SK-N-SH (cell line): ENCODE measurements around the gene RNF149. TPM values are rescaled to one million over a fixed set of nuclear protein-coding genes. Genes with fewer than 3 reads are reported as not detected.

Source experiments
- CTCF ChIA-PET: fragments of 300-600, 350-600 bp; formaldehyde crosslinking; extraction: SDS; loops from one replicate; lab custom pipeline; 2021; lab: Yijun Ruan, JAX
- POLR2A ChIA-PET: fragments of 350-600 bp; sonication (Branson Sonifier 250); formaldehyde crosslinking; extraction: SDS; loops from one replicate; lab custom pipeline; 2020; ENCODE audit warnings: antibody characterized with exemption, inconsistent platforms; lab: Yijun Ruan, JAX
- DNase-seq: peaks from one replicate; pipeline ENCODE4 v3.0.0; 2012
- H2AFZ ChIP-seq: fragments of 200-600 bp; sonication (generic); 2 replicates; pipeline ENCODE4 v1.8.1; 2016; ENCODE audit warnings: antibody characterized with exemption, mild to moderate bottlenecking, low read depth
- H3F3A ChIP-seq: fragments of 200-600 bp; sonication (generic); replicated peaks from 2 replicates; pipeline ENCODE3; 2016; ENCODE audit warnings: antibody characterized with exemption, mild to moderate bottlenecking; ENCODE audit not compliant: insufficient read depth
- H3K27ac ChIP-seq, 2 experiments: fragments of 200-500 bp in 1 of 2; fragments of 200-600 bp in 1 of 2; sonication (Bioruptor generic) in 1 of 2; sonication (generic), shearing (Covaris generic) in 1 of 2; 2 replicates each; pipeline versions ENCODE4 v1.5.1 to v1.6.1; 2014 to 2016; ENCODE audit warnings: low read depth in 2 of 2, inconsistent platforms in 1 of 2, low read length in 1 of 2, mild to moderate bottlenecking in 1 of 2, mixed read lengths in 1 of 2
- H3K27me3 ChIP-seq: fragments of 200-600 bp; sonication (generic), shearing (Covaris generic); 2 replicates; pipeline ENCODE4 v1.6.1; 2016; ENCODE audit warnings: mixed run types; ENCODE audit not compliant: insufficient read depth
- H3K36me3 ChIP-seq, 2 experiments: fragments of 200-500 bp in 1 of 2; fragments of 200-600 bp in 1 of 2; sonication (Bioruptor generic) in 1 of 2; sonication (generic) in 1 of 2; replicated peaks in 1 of 2; 2 replicates each; pipeline versions ENCODE3 to v1.5.1; 2014 to 2016; ENCODE audit warnings: low read length in 1 of 2, mild to moderate bottlenecking in 1 of 2; ENCODE audit not compliant: insufficient read depth in 2 of 2, control insufficient read depth in 1 of 2
- H3K4me1 ChIP-seq, 2 experiments: fragments of 200-500 bp in 1 of 2; fragments of 200-600 bp in 1 of 2; sonication (Bioruptor generic) in 1 of 2; sonication (generic), shearing (Covaris generic) in 1 of 2; 2 replicates each; pipeline versions ENCODE4 v1.5.1 to v1.6.1; 2014 to 2016; ENCODE audit warnings: low read depth in 1 of 2, low read length in 1 of 2, mixed run types in 1 of 2; ENCODE audit not compliant: insufficient read depth in 2 of 2, control insufficient read depth in 1 of 2
- H3K4me2 ChIP-seq: fragments of 200-600 bp; sonication (generic), shearing (Covaris generic); 2 replicates; pipeline ENCODE4 v1.6.1; 2017; ENCODE audit warnings: mixed run types
- H3K4me3 ChIP-seq, 2 experiments: fragments of 200-500 bp in 1 of 2; fragments of 200-600 bp in 1 of 2; sonication (Bioruptor generic) in 1 of 2; sonication (generic), shearing (Covaris generic) in 1 of 2; 2 replicates each; pipeline versions ENCODE4 v1.5.1 to v1.8.1; 2014 to 2016; ENCODE audit warnings: low read depth in 2 of 2, inconsistent platforms in 1 of 2, low read length in 1 of 2, mild to moderate bottlenecking in 1 of 2, mixed read lengths in 1 of 2, moderate library complexity in 1 of 2
- H3K79me2 ChIP-seq: fragments of 200-600 bp; sonication (generic); 2 replicates; pipeline ENCODE4 v1.8.1; 2017; ENCODE audit warnings: mild to moderate bottlenecking; ENCODE audit not compliant: insufficient read depth
- H3K9ac ChIP-seq: fragments of 200-600 bp; sonication (generic); 2 replicates; pipeline ENCODE4 v1.6.1; 2017; ENCODE audit warnings: mixed run types
- H3K9me2 ChIP-seq: fragments of 200-600 bp; sonication (generic); 2 replicates; pipeline ENCODE4 v1.6.1; 2017; ENCODE audit warnings: mixed run types
- H3K9me3 ChIP-seq: fragments of 200-600 bp; sonication (generic); 2 replicates; pipeline ENCODE4 v1.6.1; 2017; ENCODE audit warnings: mixed run types, mild to moderate bottlenecking, moderate library complexity
- H4K20me1 ChIP-seq: fragments of 200-600 bp; sonication (generic); 2 replicates; pipeline ENCODE4 v1.6.1; 2017; ENCODE audit warnings: mild to moderate bottlenecking, mixed run types; ENCODE audit not compliant: insufficient read depth
- CHD2 ChIP-seq: fragments of 150-350 bp; IDR thresholded peaks from 2 replicates; pipeline ENCODE4 v1.6.1; 2018; ENCODE audit warnings: low read length; ENCODE audit not compliant: partially characterized antibody
- ELF1 ChIP-seq: IDR thresholded peaks from 2 replicates; pipeline ENCODE4 v1.4.0; 2012
- EP300 ChIP-seq, 2 experiments: IDR thresholded peaks; 2 replicates each; pipeline versions ENCODE4 v1.4.0 to v1.6.1; 2012; ENCODE audit warnings: borderline replicate concordance in 1 of 2, low read depth in 1 of 2, low read length in 1 of 2
- EZH2phosphoT487 ChIP-seq: fragments of 200-600 bp; sonication (generic); IDR thresholded peaks from 2 replicates; pipeline ENCODE4 v1.6.1; 2017; ENCODE audit warnings: low read depth, mixed run types, mild to moderate bottlenecking, antibody characterized with exemption, moderate library complexity, borderline replicate concordance
- FOXJ3 ChIP-seq: sonication (generic); formaldehyde crosslinking; IDR thresholded peaks from 2 replicates; pipeline ENCODE4 v1.5.1; 2020; ENCODE audit warnings: mild to moderate bottlenecking, missing genetic modification reagents
- RAD21 ChIP-seq: IDR thresholded peaks from 2 replicates; pipeline ENCODE4 v1.6.1; 2012; ENCODE audit warnings: mild to moderate bottlenecking, low read length
- RCOR1 ChIP-seq: fragments of 150-350 bp; IDR thresholded peaks from 2 replicates; pipeline ENCODE4 v1.6.1; 2017; ENCODE audit warnings: antibody characterized with exemption, low read length
- RXRA ChIP-seq: IDR thresholded peaks from 2 replicates; pipeline ENCODE4 v1.4.0; 2012; ENCODE audit warnings: low read depth, mild to moderate bottlenecking, borderline replicate concordance
- SMC3 ChIP-seq: IDR thresholded peaks from 2 replicates; pipeline ENCODE4 v1.6.1; 2012; ENCODE audit warnings: low read depth, low read length, improper control_type of control experiment
- TAF1 ChIP-seq: IDR thresholded peaks from 2 replicates; pipeline ENCODE4 v1.6.1; 2012; ENCODE audit warnings: low read depth, mild to moderate bottlenecking, low read length, moderate library complexity, borderline replicate concordance
- YY1 ChIP-seq: IDR thresholded peaks from 2 replicates; pipeline ENCODE4 v1.4.0; 2012; ENCODE audit warnings: low read depth, mild to moderate bottlenecking
- WGBS: methylation state at CpG from one replicate; pipeline ENCODE4 v1.1.6; 2017; ENCODE audit warnings: low lambda C conversion rate; 5-methylcytosine and 5-hydroxymethylcytosine counted together
- polyA plus RNA-seq, 3 experiments: library from polyadenylated mRNA; depleted of rRNA; stranded (reverse); fragments of >200 nt; gene quantifications; 2 replicates each; pipeline ENCODE4 v1.2.3, GENCODE V29; 2012
- TF ChIP-seq, protein P1 (sequence below): IDR thresholded peaks from 2 replicates; pipeline ENCODE4 v1.4.0; 2012; ENCODE audit warnings: low read depth, borderline replicate concordance
- TF ChIP-seq, protein P2 (sequence below): IDR thresholded peaks from 2 replicates; pipeline ENCODE4 v1.4.0; 2012; ENCODE audit warnings: low read depth, borderline replicate concordance
- TF ChIP-seq, protein P3 (sequence below): IDR thresholded peaks from 2 replicates; pipeline ENCODE4; 2012
- TF ChIP-seq, protein P4 (sequence below): IDR thresholded peaks from 2 replicates; pipeline ENCODE4 v1.4.0; 2012; ENCODE audit warnings: low read depth

Gene RNF149
- polyA plus RNA-seq, 1 of the 3 experiments (the other 2 are of a cell fraction), result 15.3 TPM

DNA sequence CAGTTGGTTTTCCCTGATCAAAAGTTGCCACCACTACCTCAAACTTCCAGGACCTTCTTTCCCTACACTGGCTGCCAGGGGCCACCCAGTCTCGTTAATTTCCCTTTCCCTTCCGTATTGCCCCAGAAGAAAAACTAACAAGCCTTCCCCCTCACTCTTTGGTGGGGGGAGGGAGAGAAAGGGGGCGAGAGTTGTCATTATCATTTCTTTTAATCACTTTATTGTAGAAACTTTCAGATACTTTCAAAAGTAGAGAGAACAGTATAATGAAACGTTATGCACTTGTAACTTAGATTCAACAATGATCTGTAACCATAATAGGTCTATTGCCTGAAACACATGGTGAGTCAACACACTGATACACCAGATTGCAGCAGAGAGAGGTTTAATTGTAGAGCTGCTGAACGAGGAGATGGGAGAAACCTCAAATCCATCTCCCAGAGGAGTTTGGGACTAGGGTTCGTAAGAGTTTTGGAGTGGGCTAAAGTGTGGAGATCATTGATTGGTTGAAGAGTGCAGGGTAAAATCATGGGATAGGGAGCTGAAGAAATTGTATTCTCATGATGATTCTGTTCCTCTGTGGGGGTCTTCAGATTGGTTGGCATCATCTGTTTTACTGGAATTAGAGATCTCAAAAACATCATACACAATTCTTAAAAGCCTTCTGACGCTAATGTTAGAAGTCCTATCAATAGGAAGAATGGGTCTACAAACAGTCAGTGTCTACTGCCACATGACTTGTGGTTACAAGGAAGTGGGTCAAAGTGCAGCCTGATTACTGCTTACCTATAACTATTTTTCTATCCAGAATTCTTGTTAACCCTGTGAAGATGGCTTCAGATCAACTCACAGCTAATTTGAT is 2.6 kb upstream of the RNF149 start:
- no peaks in the 10 kb centered on the region for H3K36me3 ChIP-seq
- no peak overlapping the region for H3K27ac ChIP-seq
- no peak for TF ChIP-seq CHD2
- TF ChIP-seq, protein P1, sequence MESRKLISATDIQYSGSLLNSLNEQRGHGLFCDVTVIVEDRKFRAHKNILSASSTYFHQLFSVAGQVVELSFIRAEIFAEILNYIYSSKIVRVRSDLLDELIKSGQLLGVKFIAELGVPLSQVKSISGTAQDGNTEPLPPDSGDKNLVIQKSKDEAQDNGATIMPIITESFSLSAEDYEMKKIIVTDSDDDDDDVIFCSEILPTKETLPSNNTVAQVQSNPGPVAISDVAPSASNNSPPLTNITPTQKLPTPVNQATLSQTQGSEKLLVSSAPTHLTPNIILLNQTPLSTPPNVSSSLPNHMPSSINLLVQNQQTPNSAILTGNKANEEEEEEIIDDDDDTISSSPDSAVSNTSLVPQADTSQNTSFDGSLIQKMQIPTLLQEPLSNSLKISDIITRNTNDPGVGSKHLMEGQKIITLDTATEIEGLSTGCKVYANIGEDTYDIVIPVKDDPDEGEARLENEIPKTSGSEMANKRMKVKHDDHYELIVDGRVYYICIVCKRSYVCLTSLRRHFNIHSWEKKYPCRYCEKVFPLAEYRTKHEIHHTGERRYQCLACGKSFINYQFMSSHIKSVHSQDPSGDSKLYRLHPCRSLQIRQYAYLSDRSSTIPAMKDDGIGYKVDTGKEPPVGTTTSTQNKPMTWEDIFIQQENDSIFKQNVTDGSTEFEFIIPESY, result no peak
- no peak for TF ChIP-seq EZH2phosphoT487
- TF ChIP-seq EP300 (IDR thresholded peaks at IDR 0.05; ENCODE audit: borderline replicate concordance in 1 of 2, low read depth in 1 of 2, low read length in 1 of 2), result no peak
- TF ChIP-seq, protein P2, sequence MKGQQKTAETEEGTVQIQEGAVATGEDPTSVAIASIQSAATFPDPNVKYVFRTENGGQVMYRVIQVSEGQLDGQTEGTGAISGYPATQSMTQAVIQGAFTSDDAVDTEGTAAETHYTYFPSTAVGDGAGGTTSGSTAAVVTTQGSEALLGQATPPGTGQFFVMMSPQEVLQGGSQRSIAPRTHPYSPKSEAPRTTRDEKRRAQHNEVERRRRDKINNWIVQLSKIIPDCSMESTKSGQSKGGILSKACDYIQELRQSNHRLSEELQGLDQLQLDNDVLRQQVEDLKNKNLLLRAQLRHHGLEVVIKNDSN, result no peak
- no peak for TF ChIP-seq FOXJ3 (CRISPR knock-in tag)
- no peak for TF ChIP-seq SMC3
- ChIA-PET CTCF (no interaction called here), POLR2A (no interaction called here)
- H3K4me1 ChIP-seq, result peaks cover 2 to 21% of the 10 kb centered on the region in 2 experiments; a peak in 3 of 4 replicates
- no peak for DNase-seq
- H3K9me3 ChIP-seq, result no peaks in the 10 kb centered on the region
- H3K4me2 ChIP-seq, result no peak overlapping the region
- no peaks in the 10 kb centered on the region for H3K9me2 ChIP-seq
- WGBS, result 80% methylated on average over 7 of the region's 7 CpGs
- H3K9ac ChIP-seq, result no peak overlapping the region
- H3K27me3 ChIP-seq, result 0 out of 2 replicates have a peak, but pooled peaks cover 7% of the 10 kb centered on the region
- H3F3A ChIP-seq, result peaks cover 6% of the 10 kb centered on the region
- peaks cover 13% of the 10 kb centered on the region for H4K20me1 ChIP-seq
- no peak overlapping the region for H3K4me3 ChIP-seq
- no peak overlapping the region for H2AFZ ChIP-seq
- peaks cover 24% of the 10 kb centered on the region for H3K79me2 ChIP-seq

DNA sequence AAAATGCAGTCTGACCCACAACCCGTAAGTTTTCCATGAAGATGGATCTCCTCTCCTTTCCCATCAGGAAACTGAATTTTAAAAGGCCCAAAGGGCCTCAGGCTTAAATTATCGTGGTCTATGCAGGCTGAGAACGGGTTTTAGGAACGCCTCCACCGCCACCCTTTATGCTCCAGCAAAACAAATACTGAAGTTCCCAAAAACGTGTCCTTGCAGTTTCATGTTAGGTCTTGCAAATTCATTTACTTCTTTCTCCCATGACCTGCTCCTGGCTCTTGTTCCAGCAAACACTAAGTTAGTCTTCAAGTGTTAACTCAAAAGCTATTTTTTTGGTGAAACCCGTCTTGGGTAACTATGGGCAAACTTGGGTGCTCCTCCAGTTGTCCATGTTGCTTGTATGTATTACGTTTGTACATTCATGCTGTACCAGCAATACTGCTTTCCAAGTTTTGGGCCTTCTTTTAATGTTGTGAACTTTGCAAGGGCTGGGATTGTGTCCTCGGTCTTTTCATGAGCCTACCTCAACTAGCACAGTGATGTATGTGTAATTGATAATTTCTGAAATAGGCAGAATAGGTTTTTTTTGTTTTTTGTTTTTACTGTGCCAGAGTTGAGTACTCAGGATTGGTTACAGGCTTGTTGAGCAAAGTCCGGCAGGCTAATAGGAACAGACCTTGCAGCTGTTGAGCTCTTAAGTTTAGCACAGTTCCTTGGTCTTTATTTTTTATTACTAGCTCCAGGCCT is 1.8 kb upstream of the RNF149 start:
- no peak overlapping the region for H3K4me3 ChIP-seq
- H3K79me2 ChIP-seq, result peaks cover 32% of the 10 kb centered on the region
- no peaks in the 10 kb centered on the region for H3K9me2 ChIP-seq
- H3K4me2 ChIP-seq, result no peak overlapping the region
- H3F3A ChIP-seq, result peaks cover 12% of the 10 kb centered on the region
- TF ChIP-seq EP300 (IDR thresholded peaks at IDR 0.05; ENCODE audit: borderline replicate concordance in 1 of 2, low read depth in 1 of 2, low read length in 1 of 2), result no peak
- no peak for TF ChIP-seq ELF1
- TF ChIP-seq FOXJ3 (CRISPR knock-in tag), result no peak
- TF ChIP-seq EZH2phosphoT487, result no peak
- TF ChIP-seq TAF1, result no peak
- TF ChIP-seq RAD21, result no peak
- TF ChIP-seq YY1, result no peak
- no peak for TF ChIP-seq RCOR1
- TF ChIP-seq, protein P3, sequence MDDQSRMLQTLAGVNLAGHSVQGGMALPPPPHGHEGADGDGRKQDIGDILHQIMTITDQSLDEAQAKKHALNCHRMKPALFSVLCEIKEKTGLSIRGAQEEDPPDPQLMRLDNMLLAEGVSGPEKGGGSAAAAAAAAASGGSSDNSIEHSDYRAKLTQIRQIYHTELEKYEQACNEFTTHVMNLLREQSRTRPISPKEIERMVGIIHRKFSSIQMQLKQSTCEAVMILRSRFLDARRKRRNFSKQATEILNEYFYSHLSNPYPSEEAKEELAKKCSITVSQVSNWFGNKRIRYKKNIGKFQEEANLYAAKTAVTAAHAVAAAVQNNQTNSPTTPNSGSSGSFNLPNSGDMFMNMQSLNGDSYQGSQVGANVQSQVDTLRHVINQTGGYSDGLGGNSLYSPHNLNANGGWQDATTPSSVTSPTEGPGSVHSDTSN, result no peak
- no peak for TF ChIP-seq RXRA
- TF ChIP-seq, protein P4, sequence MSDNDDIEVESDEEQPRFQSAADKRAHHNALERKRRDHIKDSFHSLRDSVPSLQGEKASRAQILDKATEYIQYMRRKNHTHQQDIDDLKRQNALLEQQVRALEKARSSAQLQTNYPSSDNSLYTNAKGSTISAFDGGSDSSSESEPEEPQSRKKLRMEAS, result no peak
- CTCF ChIA-PET, result no interaction called here
- H3K27me3 ChIP-seq, result 0 out of 2 replicates have a peak, but pooled peaks cover 7% of the 10 kb centered on the region
- H4K20me1 ChIP-seq, result peaks cover 21% of the 10 kb centered on the region
- H3K27ac ChIP-seq, result no peak overlapping the region
- no peaks in the 10 kb centered on the region for H3K9me3 ChIP-seq
- peaks cover 8 to 25% of the 10 kb centered on the region in 2 experiments; a peak in 3 of 4 replicates for H3K4me1 ChIP-seq
- POLR2A ChIA-PET, result no interaction called here
- no peak for DNase-seq
- no peaks in the 10 kb centered on the region for H3K36me3 ChIP-seq
- H2AFZ ChIP-seq, result no peak overlapping the region
- 86% methylated on average over 10 of the region's 10 CpGs for WGBS
- H3K9ac ChIP-seq, result no peak overlapping the region
